ENCODE data around the gene TRAK2.
"Not testable (repeated sequence)": the region's sequence is repeated elsewhere in the genome, so short reads cannot be mapped to it uniquely, and the experiment has no call there.

The TRAK2 gene

GRCh38 chr2:201452058-201452921 lies 1.0 kb upstream of the TRAK2 start:
- peak overlapping the region; percentile 62 to 94 (median 87) for H3K4me3 ChIP-seq
- H3K27ac ChIP-seq: peak overlapping the region in 20 of 21 experiments; percentile 54 to 95 (median 88)

DNA sequence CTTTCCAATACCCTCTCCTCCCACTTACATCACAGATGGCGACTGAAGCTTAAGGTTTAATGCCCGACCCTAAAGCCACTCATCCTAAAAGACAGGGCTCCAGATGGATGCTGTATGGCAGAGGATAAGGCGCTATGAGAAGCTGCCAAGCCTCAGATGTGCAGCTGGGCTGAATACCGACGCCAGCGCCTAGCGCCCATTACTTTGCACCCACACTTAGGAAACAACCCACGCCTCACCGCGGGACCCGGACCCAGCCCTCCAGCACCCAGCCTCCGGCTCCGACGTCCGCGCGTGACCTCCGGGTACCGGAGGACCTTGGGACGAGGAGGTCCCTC lies 335 bp downstream of the TRAK2 start:
- Histone ChIP-seq H3K4me3 (peak overlapping the region; percentile 62 to 94 (median 87)), H3K27ac (peak overlapping the region in 20 of 21 experiments; percentile 54 to 95 (median 88))

GRCh38 chr2:201448701-201449100 lies 2.6 kb downstream of the TRAK2 start:
- no peak overlapping the region for H3K27ac ChIP-seq
- H3K4me3 ChIP-seq: no peak overlapping the region

DNA sequence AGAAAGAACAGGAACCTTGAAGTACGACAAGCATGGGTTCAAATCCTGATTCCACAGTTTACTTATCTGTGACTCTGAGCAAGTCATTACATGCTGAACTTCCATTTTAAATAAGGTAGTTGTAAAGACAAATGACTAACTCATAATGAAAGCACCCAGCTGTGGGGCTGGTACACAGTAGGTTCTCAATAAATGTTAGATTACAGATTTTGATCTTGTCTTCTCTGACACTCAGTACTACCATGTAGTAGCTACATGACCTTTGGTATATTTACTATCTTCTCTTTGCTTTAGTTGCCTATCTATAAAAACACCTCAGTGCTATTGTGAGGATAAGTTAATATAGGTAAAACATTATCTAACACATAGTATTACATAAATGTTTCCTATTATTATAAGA lies 3.2 kb downstream of the TRAK2 start:
- no peak overlapping the region for H3K27ac ChIP-seq

DNA sequence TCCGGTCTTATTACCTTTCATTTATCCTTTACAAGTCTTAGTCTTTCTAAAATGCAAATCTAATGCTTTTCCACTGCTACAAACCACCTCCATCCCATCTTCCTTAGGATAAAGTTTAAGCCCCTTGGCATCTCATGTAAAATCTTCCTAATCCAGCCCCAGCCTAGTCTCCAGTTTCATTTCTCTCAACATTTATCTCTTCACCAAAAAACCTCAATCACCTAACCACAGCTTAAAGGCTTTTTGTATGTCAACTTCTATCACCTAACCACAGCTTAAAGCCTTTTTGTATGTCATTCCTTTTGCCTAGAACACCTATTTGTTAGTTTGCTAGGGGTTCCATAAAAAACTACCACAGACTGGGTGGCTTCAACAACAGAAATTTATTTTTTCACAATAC lies 4.2 kb downstream of the TRAK2 start:
- no peak overlapping the region for H3K4me3 ChIP-seq
- no peak overlapping the region for H3K27ac ChIP-seq

More for the DNA sequence above, 3.2 kb downstream of the TRAK2 start:
- H3K4me3 ChIP-seq: no peak overlapping the region

DNA sequence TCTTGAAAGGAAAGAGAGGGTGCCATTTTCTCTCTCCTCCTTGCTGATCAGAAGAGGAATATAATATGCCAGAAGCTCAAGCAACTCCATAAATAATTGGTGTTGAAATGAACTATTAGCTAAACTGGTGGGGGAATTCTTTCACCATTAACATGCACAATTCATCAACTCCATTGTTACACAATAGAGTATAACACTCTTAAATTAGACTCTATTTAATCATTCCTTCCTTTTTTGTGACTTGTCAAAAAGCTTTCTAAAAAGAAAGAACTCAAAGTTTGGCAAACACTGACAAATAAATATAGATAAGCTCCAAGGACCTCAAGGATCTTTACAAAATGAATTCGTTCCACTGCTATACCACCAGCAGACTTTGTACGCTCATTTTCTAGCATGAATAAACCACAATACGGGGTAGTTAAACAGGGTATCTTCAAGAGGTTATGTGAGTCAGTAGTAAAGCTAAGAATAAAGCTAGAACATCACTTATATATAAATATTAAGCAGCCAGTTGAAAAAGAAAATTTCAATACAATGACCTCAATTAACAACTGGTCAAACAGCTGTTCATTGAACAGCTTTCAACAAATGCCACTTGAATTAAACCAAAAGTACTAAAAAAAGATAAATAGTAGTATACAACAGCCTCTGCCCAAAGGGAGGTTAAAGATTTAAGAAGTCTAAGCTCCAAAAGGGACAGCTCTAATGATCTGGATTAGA lies 6.4 kb downstream of the TRAK2 start:
- H3K4me3 ChIP-seq: no peak overlapping the region
- H3K27ac ChIP-seq: no peak overlapping the region

GRCh38 chr2:201441409-201441808 lies 9.8 kb downstream of the TRAK2 start:
- Histone ChIP-seq H3K27ac (no peak overlapping the region), H3K4me3 (no peak overlapping the region)

DNA sequence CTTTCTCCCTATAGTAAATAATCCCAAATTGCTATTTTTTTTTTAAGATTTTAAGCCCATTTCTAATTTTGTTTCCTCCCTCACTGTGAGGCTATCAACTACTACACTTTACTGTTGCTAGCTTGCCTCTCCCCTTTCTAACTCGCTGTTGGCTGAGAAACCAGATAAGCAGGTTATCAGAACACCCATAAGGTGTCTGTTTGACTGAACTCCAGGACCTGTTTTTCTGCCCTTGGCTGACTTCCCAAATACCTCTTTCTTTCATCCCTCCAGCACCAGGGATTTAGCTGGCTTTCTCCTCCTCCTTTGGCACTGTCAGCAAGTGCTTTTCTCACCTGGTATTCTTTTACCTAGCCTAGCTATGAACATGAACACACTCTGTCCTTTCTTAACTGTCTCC lies 11.1 kb downstream of the TRAK2 start:
- no peak overlapping the region for H3K27ac ChIP-seq
- no peak overlapping the region for H3K4me3 ChIP-seq

DNA sequence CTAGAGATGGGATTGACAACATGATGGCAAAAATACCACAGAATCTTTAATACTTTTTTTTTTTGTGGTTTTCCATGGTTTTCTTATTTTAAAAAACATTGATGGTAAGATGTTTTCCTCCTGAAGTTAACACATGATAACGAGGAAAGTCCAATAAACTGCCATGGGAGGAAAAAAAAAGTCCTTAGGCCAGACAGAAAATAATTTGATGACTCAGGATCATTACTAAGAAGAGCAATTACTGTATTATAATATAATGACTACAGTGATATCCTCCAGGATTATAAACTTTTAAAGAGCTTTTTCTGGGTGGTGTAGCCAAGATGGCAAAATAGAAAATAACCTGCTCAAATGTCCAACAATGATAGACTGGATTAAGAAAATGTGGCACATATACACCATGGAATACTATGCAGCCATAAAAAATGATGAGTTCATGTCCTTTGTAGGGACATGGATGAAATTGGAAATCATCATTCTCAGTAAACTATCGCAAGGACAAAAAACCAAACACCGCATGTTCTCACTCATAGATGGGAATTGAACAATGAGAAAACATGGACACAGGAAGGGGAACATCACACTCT lies 11.8 kb downstream of the TRAK2 start:
- not testable (repeated sequence) for H3K4me3 ChIP-seq, H3K27ac ChIP-seq

DNA sequence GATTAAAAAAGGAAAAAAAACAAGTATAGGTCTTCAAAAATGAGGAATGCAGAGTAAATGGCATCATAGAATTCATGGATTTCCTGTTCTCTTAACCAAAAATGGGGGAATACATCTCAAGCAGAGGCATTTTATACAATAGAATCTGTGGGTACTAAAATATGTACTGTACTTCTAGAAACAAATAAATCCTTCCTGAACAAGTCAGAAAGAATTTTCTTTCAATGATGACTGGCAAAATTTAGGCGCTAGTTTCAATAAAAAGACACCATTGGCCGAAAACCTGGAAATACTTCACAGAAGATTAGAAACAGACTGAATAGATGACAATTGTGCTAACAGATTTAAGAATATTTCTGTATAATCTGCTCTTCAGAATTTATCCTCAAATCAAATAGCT lies 15.1 kb downstream of the TRAK2 start:
- H3K4me3 ChIP-seq: no peak overlapping the region
- no peak overlapping the region for H3K27ac ChIP-seq

DNA sequence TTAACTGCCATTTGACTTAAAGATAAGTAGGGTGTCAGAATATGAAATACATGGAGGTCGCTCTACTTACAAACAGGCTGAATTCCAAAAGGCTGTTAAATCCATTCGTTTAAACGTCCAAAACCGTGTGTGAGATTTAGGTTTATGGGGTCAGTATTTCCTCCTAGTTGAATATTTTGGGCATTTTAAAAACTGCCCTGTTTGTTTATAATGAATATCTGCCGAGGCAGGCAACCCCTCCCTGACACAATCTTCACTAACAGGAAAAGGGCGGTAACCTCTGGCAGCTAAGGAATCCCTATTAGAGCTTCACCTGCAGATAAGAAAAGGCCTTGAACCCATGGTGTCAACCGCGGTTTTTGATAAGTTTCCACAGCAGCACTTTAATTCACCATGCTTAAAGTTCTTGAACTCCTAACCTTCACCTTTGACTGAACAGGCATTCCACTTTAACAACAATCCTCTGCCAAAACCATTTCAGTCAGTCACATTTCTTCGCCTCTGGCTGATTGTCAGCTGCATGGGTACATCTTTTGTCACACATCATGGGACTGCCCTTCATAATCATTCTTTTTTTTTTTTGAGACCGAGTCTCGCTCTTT lies 17.8 kb downstream of the TRAK2 start:
- Histone ChIP-seq H3K27ac (peak overlapping the region in 6 of 21 experiments; percentile 1 to 55 (median 8)), H3K4me3 (no peak overlapping the region)

- H3K4me3 ChIP-seq: no peak overlapping the region
Measured at GRCh38 chr2:201432621-201433393, 18.5 kb downstream of the TRAK2 start.

GRCh38 chr2:201432038-201432620 lies 19.1 kb downstream of the TRAK2 start:
- H3K4me3 ChIP-seq: no peak overlapping the region
- H3K27ac ChIP-seq: peak overlapping the region in 14 of 21 experiments; percentile 2 to 57 (median 30)

More at GRCh38 chr2:201432621-201433393, 18.5 kb downstream of the TRAK2 start:
- peak overlapping the region in 12 of 21 experiments; percentile 1 to 55 (median 30) for H3K27ac ChIP-seq

DNA sequence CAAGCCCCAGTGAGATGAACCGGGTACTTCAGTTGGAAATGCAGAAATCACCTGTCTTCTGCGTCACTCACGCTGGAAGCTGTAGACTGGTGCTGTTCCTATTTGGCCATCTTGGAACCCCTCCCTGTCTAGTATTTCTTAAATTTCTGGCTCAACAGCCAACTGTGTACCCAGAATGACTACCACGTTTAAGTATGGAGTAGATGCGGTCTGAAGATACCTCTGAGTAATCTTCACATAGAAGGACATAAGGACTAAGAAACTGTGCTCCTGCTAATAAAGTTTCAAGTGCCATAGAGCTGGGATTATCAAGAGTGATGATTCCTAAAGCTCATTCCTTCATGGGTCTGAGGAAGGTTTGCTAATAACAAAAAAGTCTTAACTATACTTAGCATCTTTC lies 20.4 kb downstream of the TRAK2 start:
- Histone ChIP-seq H3K4me3 (no peak overlapping the region), H3K27ac (no peak overlapping the region)

DNA sequence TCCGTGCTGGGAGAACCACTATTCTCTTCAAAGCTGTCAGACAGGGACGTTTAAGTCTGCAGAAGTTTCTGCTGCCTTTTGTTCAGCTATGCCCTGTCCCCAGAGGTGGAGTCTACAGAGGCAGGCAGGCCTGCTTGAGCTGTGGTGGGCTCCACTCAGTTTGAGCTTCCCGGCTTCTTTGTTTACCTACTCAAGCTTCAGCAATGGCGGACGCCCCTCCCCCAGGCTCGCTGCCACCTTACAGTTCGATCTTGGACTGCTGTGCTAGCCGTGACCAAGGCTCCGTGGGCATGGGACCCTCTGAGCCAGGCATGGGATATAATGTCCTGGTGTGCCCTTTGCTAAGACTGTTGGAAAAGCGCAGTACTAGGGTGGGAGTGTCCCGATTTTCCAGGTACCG lies 20.9 kb downstream of the TRAK2 start:
- H3K27ac ChIP-seq, H3K4me3 ChIP-seq: not testable (repeated sequence)

DNA sequence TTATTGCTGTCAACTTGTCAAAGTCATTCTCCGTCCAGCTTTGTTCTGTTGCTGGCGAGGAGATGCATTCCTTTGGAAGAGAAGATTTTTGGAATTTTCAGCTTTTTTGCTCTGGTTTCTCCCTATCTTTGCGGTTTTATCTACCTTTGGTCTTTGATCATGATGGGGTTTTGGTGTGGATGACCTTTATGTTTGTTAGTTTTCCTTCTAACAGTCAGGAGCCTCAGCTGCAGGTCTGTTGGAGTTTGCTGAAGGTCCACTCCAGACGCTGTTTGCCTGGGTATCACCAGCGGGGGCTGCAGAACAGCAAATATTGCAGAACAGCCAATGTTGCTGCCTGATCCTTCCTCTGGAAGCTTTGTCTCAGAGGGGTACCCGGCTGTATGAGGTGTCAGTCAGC lies 21.4 kb downstream of the TRAK2 start:
- H3K4me3 ChIP-seq, H3K27ac ChIP-seq: not testable (repeated sequence)

- not testable (repeated sequence) for H3K4me3 ChIP-seq, H3K27ac ChIP-seq
Measured at GRCh38 chr2:201428366-201428765, 22.9 kb downstream of the TRAK2 start.

DNA sequence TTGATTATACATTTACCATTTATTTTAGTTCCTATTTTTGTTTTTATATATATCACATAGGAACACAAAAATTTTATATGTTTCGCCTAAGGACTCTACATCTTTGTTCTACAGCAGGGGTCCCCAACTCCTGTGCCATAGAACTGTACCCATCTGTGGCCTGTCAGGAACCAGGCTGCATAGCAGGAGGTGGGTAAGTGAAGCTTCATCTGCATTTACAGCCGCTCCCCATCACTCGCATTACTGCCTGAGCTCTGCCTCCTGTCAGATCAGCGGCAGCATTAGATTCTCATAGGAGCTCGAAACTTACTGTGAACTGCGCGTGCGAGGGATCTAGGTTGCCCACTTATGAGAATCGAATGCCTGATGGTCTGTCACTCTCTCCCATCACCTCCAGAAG lies 25.3 kb downstream of the TRAK2 start:
- Histone ChIP-seq H3K27ac (no peak overlapping the region), H3K4me3 (no peak overlapping the region)

- no peak overlapping the region for H3K4me3 ChIP-seq
- H3K27ac ChIP-seq: peak overlapping the region in 5 of 21 experiments; percentile 5 to 64 (median 25)
Measured at GRCh38 chr2:201420442-201421113, 30.7 kb downstream of the TRAK2 start.

Data from skin epidermis (tissue), 12 donors.